HS-27A (cell line): Measurements from ENCODE around the gene TOM1.
A peak's percentile ranks its signal among the peaks of the same experiment; 100 is the strongest.
"Not testable (repeated sequence)": the region's sequence is repeated elsewhere in the genome, so short reads cannot be mapped to it uniquely, and the experiment has no call there.

Experiments used
- DNase-seq: peaks from one replicate; pipeline ENCODE4 v3.0.0-alpha.2; 2012; ENCODE audit warnings: low read depth, missing footprints

The TOM1 gene

GRCh38 chr22:35345808-35346505 is 46.3 kb downstream of the TOM1 start:
- no peak for DNase-seq

GRCh38 chr22:35346596-35347220 is 47.0 kb downstream of the TOM1 start:
- DNase-seq = no peak

GRCh38 chr22:35347462-35347861 is 47.8 kb downstream of the TOM1 start:
- DNase-seq = no peak

GRCh38 chr22:35348026-35348590 is 48.4 kb downstream of the TOM1 start:
- DNase-seq = no peak

- no peak for DNase-seq
These were observed 49.0 kb downstream of the TOM1 start for GRCh38 chr22:35348703-35349102.

GRCh38 chr22:35349368-35349703 is 49.6 kb downstream of the TOM1 start:
- DNase-seq = no peak

GRCh38 chr22:35349704-35350538 is 50.2 kb downstream of the TOM1 start:
- DNase-seq = no peak

GRCh38 chr22:35350539-35351503 is 51.1 kb downstream of the TOM1 start:
- DNase-seq = peak; percentile 71

- DNase-seq = no peak
These were observed 52.8 kb downstream of the TOM1 start for GRCh38 chr22:35352214-35353111.

GRCh38 chr22:35353318-35353717 is 53.6 kb downstream of the TOM1 start:
- no peak for DNase-seq

- DNase-seq = no peak
These were observed 54.4 kb downstream of the TOM1 start for GRCh38 chr22:35354068-35354467.

- no peak for DNase-seq
These were observed 58.4 kb downstream of the TOM1 start for GRCh38 chr22:35357883-35358621.

GRCh38 chr22:35359380-35360065 is 59.8 kb downstream of the TOM1 start:
- DNase-seq = no peak

- DNase-seq = no peak
These were observed 61.4 kb downstream of the TOM1 start for GRCh38 chr22:35361001-35361558.

GRCh38 chr22:35363566-35364086 is 63.9 kb downstream of the TOM1 start:
- no peak for DNase-seq

GRCh38 chr22:35364230-35364629 is 64.5 kb downstream of the TOM1 start:
- not testable (repeated sequence) for DNase-seq

GRCh38 chr22:35367331-35367886 is 67.7 kb downstream of the TOM1 start:
- DNase-seq = no peak

- no peak for DNase-seq
These were observed 68.7 kb downstream of the TOM1 start for GRCh38 chr22:35368386-35368785.
